Dermis blood vessel endothelial cell (primary cell): ENCODE measurements around the gene CAB39L. TPM values are rescaled to one million over a fixed set of nuclear protein-coding genes. Genes with fewer than 3 reads are reported as not detected.

Experiments used
- DNase-seq: peaks from one replicate; pipeline ENCODE4 v3.0.0; 2010
- total RNA-seq: library from RNA; depleted of rRNA; stranded (reverse); fragments of >200 nt; gene quantifications from 2 replicates; pipeline ENCODE4 v1.2.3, GENCODE V29; 2014

CAB39L gene
- total RNA-seq, 1 donor from 2014 or later = 8.3 TPM

DNA sequence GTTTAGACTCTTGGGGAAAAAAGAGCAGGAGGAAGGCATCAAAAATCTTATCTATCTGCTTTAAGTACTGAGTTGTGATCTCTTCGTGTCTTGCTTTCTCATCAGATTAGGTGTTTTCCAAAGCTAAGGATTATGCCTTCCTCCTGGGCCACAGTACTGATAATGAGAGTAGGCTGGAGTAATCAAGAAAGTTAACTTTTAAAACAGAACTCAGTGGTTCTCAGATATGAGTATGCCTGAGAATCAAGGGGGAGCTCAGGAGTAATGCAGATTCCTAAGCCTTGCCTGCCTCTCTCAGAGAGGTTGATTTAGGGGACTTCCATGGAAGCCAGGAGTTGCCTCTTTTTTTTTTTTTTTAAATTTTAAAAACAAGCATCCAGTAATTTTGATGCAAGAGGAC lies 172.6 kb downstream of the CAB39L start:
- no peak for DNase-seq

DNA sequence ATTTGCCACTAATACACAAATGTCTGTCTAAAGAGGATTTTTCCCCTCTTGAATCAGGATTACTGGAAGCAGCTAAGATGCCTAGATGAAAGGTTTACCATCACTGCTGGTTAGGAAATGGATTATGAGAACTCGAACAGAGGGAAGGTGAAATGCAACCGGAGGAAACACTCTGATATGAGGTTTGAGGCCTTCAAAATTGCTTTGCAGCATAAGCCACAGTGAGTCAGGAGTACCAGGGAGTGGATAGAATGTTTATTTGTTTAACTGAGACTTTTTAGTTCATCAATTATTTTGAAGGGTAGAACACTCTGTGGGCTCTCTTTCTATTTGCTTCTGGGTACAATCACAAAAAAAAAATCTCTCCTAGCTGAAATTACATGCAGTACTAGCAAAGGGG lies 178.0 kb downstream of the CAB39L start:
- no peak for DNase-seq

DNA sequence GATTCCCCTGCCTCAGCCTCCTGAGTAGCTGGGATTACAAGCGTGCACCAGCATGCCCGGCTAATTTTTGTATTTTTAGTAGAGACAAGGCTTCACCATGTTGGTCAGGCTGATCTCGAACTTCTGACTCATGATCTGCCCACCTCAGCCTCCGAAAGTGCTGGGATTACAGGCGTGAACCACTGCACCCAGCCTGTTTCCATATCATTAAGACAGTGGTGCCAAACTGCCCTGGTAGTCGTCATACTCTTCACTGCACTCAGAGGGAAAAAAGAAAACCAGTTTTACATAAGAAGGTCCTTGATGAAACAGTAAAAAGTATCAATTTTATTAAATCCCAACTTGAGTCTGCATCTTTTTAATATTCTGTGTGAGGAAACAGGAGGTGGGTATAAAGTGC lies 181.2 kb downstream of the CAB39L start:
- DNase-seq = no peak

DNA sequence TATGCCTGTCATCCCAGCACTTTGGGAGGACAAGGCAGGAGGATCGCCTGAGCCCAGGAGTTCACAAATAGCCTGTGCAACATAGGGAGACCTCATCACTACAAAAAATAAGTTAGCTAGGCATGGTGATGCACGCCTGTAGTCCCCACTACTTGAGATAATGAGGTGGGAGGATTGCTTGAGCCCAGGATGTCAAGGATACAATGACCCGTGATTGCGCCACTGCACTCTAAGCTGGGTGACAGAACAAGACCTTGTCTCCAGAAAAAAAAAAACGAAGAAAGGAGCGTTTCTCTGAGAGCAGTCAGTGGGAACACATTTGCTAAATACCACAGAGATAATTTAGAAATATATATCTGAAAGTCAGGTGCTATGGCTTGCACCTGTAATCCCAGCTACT lies 184.3 kb downstream of the CAB39L start:
- DNase-seq = no peak

Other genes with a start within 250 kb of the CAB39L start
- gene MLNR, start 223.7 kb downstream of the CAB39L start, total RNA-seq = not detected in 2 replicates
- gene CDADC1, start 196.1 kb downstream of the CAB39L start, total RNA-seq = 2.7 TPM in 2 replicates
- 9.9 and 10.7 TPM in 2 replicates for gene SETDB2, start 210 bp upstream of the CAB39L start, total RNA-seq
- gene PHF11, start 51.9 kb upstream of the CAB39L start, total RNA-seq = 11.1 and 13.7 TPM in 2 replicates
- 24.5 and 26.0 TPM in 2 replicates for gene RCBTB1, start 141.5 kb upstream of the CAB39L start, total RNA-seq
- 0.09 and 0.51 TPM in 2 replicates for gene ARL11, start 184.4 kb upstream of the CAB39L start, total RNA-seq
- gene EBPL, start 247.4 kb upstream of the CAB39L start, total RNA-seq = 99.5 and 117 TPM in 2 replicates